Skin of body (tissue), 2 donors: ENCODE results near the gene MAPK8IP1. TPM values are rescaled to one million over a fixed set of nuclear protein-coding genes. Genes with fewer than 3 reads are reported as not detected.

Source experiments
- DNase-seq: peaks from one replicate; lab custom pipeline; 2025; lab: John Stamatoyannopoulos, UW
- total RNA-seq: library from RNA; depleted of rRNA; stranded (reverse); fragments of >200 nt; gene quantifications from one replicate; pipeline ENCODE4 v1.2.3, GENCODE V29; 2014

Gene MAPK8IP1
- total RNA-seq, 1 donor from 2014 or later = 3.7 TPM

- no peak for DNase-seq
Observed at GRCh38 chr11:45939836-45940235, 54.4 kb downstream of the MAPK8IP1 start.

DNA sequence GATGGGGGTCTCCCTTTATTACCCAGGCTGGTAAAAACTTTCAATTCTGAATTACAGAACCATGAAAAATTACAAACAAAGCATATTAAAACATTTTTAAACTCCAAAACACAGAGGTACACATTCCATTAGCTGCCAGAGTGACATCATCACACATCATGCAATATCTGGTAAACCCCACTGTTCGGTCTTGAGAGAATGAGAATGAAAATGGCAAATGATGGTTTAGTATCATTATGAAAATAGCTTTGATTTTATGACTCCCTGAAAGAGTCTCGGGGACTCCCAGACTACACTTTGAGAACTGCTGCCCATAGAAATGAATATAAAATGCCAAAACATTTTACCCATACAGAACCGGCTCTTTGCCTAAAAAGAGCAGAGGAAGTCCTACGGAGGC, 55.8 kb downstream of the MAPK8IP1 start:
- no peak for DNase-seq

- no peak for DNase-seq
Observed at GRCh38 chr11:45942381-45942780, 56.9 kb downstream of the MAPK8IP1 start.

GRCh38 chr11:45945397-45945999, 60.0 kb downstream of the MAPK8IP1 start:
- peak; percentile 13 for DNase-seq

DNA sequence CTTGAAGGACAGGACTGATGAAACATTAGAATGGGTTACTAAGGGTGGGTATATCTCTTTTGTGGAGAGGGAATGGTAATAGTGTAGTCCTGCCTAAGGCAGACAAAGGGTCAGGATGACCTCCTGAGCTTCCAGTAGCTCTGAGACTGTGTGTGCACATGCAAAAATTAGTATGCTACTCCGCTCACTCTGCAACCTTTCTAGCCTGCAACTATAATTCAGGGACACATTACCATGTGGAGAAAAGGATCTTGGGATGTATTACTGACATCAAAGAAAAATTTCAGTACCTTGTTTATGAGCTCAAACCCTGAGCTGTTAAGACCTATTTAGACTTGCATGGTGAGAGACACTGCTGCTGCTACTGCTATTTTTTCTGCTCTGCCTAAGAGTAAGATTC, 62.4 kb downstream of the MAPK8IP1 start:
- no peak for DNase-seq

- DNase-seq = no peak
Observed at GRCh38 chr11:45948356-45948755, 62.9 kb downstream of the MAPK8IP1 start.

GRCh38 chr11:45949992-45950407, 64.5 kb downstream of the MAPK8IP1 start:
- no peak for DNase-seq

Other genes starting within 250 kb of the MAPK8IP1 start
- gene CHST1, start 220.0 kb upstream of the MAPK8IP1 start, total RNA-seq = 0.59 TPM
- 2.7 TPM for gene SLC35C1, start 80.5 kb upstream of the MAPK8IP1 start, total RNA-seq
- 50.6 TPM for gene CRY2, start 38.2 kb upstream of the MAPK8IP1 start, total RNA-seq
- gene FREY1, start 21.6 kb downstream of the MAPK8IP1 start, total RNA-seq = not detected
- gene PEX16, start 32.2 kb downstream of the MAPK8IP1 start, total RNA-seq = 9.9 TPM
- gene LARGE2, start 37.0 kb downstream of the MAPK8IP1 start, total RNA-seq = 6.8 TPM
- 26.3 TPM for gene PHF21A, start 235.8 kb downstream of the MAPK8IP1 start, total RNA-seq